Panc1 (cell line): ENCODE results near the gene SBF2.

Source experiments
- CTCF ChIP-seq: fragments of 450-650 bp; IDR thresholded peaks from 2 replicates; pipeline ENCODE4 v1.5.1; 2017; ENCODE audit warnings: mild to moderate bottlenecking
- SIN3A ChIP-seq: IDR thresholded peaks from 2 replicates; pipeline ENCODE4 v1.6.1; 2012; ENCODE audit warnings: low read depth, mild to moderate bottlenecking, low read length, moderate library complexity, borderline replicate concordance; ENCODE audit not compliant: insufficient read depth

GRCh38 chr11:9821008-9821752 is 472.8 kb downstream of the SBF2 start:
- TF ChIP-seq CTCF, result no peak
- no peak for TF ChIP-seq SIN3A
